GM21390 (cell line): ENCODE data around the gene PGBD1.
A peak's percentile ranks its signal among the peaks of the same experiment; 100 is the strongest.

ENCODE experiments used
- ATAC-seq: cut with Tn5 transposase; IDR thresholded peaks from one replicate; pipeline ENCODE4 v1.9.1; 2021; ENCODE audit not compliant: unreplicated experiment

The PGBD1 gene

DNA sequence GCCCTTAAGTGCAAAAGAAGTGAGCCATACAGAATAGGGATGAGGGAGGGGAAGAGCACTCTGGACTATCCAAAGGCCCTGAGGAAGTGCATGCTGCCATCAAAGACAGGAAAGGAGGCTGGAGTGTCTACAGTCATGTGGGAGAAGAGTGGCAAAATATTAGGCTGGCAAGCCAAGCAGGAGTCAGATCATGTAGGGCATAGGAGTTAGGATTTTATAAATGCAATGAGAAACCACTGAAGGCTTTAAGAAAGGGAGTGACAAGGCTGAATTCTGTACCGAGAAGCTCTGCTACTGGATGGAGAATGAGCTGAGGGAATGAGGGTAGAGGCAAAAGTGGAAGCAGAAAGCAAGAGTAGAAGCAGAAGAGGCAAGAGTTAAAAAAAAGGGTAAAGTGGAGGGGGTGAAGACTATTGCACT, 52.2 kb downstream of the PGBD1 start:
- no peak for ATAC-seq

DNA sequence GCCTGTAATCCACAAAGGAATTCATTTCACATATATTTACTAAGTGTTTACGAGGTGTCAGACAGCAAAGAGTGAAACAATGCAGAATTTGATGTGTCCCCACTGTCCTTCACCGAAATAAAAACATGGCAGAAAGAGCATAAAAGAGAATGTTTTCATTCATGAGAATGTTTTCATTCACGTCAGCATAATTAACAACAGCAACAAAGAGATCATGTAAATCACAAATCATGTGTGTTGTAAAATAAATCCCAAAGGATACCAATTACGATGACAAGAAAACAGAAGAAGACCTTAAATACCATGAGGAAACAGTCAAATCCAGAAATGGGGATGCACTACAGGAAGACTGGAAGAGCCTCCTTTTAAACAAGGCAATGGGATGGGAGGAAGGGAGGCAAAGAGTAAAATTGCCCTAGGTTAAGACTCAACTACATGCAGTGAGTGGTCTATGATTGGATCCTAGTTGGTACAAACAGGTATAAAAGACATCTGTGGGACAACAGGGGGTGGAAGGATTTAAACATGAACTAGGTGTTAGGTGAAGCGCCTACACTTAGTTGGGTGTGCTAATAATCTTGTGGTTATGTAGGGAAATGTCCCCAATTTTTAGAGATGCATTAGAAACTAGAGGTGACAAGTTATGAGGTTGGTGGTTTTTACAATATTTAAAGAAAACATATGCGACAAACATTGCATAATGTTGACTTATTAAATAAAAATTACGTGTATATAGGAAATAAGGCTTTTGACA, 53.1 kb downstream of the PGBD1 start:
- no peak for ATAC-seq

DNA sequence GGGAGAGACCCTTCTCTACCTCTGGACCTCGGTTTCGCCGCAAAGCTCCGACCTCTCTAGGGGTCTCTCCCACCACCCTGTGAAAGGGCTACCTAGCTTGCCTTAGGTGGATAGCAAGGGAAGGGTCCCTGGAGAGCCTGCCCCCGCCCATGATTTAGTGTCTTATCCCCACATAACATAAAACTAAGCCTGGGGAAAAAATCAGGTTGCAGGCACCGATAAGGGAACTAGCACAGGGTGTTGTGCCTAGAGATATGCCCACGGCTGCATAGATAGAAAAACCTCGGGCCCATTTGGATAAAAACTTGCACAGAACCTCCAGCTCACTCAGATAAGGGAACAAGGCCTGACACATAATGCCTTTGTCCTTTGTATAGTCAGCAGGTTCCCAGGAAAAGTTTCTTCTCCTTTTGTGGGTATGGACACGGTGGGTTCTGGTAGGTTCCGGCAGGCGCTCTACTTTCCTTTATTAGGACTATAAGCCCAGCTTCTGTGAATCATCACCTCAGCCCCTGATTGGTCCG, 53.7 kb downstream of the PGBD1 start:
- no peak for ATAC-seq

GRCh38 chr6:28335564-28336283, 54.4 kb downstream of the PGBD1 start, which contains the start of gene ZSCAN31:
Gene ZSCAN31 (minus strand): TSS chr6:28336148. CDS start chr6:28329683, 6,465 bp downstream.
- ATAC-seq = peak; percentile 88

GRCh38 chr6:28336284-28337120, 55.1 kb downstream of the PGBD1 start:
- ATAC-seq = peak; percentile 44

DNA sequence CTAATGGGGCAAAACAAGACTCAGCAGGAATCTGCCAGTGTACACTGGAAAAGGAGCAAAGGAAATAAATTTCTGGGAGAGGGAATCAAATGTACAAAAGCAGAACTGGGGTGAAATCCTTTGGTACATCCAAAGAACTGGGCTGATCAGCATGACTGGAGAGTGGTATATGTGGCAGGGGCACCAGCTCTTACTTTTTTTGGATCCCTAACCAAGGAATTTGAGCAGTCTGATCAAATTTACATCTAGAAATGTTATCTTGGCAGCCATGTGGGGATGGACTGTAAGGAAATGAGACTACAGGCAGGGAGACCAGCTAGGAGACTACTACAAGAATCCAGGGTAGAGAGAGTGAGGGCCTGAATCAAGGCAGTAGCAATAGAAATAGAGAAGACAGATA, 55.7 kb downstream of the PGBD1 start:
- ATAC-seq = no peak

- no peak for ATAC-seq
Observed at GRCh38 chr6:28340310-28341095, 59.1 kb downstream of the PGBD1 start.

DNA sequence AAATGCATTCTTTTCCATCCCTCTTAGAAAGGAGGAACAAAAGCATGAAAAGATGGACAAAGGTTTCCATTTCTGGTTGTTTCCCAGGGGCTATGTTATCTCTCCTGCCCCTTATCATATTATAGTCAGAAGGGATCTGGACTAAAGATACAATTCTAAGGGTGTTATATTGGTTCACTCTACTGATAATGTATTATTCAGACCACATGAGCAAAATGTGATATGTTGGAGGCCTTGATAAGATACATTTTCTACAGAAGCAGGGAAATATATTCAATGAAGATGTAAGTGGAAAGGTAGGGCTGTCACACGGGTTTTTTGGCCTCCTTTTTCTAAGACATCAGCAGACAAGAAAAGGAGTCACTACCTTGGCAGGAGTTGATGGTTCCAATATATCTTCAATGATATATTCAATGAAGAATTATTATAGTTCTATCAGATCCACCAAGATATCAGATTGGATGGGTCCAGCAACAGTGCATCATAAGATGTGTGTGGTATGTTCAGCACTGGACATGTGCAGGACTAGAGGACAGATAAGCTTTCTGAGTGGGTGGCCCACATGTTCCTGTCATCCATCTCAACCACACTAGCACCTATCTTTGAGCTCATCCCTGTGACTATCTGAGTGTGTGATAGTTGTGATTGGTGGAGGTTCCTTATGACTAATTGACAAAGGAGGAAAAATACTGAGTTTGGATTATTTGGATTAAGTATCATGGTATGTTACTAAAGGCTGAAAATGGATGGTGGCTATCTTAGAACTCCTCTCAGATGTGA, 62.7 kb downstream of the PGBD1 start:
- no peak for ATAC-seq

GRCh38 chr6:28345201-28345600, 63.8 kb downstream of the PGBD1 start:
- no peak for ATAC-seq

- no peak for ATAC-seq
Observed at GRCh38 chr6:28347119-28347518, 65.7 kb downstream of the PGBD1 start.

- ATAC-seq = peak; percentile 18
Observed at GRCh38 chr6:28349344-28349891, 68.0 kb downstream of the PGBD1 start.

DNA sequence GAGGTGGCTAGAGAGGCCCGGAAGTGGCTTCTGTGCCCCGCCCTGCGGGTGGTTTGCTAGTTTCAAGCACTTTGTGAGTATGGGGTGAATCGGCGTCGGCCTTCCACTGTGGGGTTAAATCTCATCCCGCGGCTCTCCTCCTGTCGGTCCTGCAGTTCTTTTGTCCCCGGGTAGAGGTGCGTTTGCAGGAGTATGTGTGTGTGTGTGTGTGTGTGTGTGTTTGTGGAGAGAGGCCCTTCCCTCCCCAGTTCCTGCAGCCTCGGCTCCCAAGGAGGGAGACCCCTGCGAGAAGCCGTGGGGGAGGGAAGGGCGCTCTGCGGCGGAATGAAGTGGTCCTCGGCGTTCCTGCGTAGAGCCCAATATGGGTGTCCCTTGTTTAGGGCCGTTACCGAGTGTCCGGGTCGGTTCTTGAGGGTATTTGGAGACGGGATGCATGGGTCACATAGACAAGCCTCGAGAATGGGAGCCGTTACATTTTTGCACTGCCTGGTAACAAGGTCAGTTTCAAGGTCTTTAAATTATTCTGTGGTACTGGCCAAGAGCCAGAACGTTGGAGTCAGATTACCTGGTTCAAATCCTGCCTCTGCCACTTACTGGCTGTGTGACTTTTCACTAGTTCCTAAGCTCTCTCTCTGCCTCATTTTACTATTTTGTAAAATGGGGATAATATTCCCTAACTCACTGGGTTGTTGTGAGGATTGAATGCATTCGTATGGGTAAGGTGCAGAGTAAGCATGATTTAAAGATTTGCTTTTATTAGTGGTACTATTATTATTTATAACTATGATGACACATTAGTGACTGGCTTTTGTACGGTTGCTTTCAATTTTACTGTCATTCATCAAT, 68.7 kb downstream of the PGBD1 start, which contains the start of gene ZKSCAN3:
ZKSCAN3 (plus strand) TSS at position 56 of the 846 bp plus-strand sequence. CDS start 9,640 bp downstream, outside the sequence.
- peak; percentile 99 for ATAC-seq

GRCh38 chr6:28351087-28351486, 69.7 kb downstream of the PGBD1 start:
- no peak for ATAC-seq

GRCh38 chr6:28351493-28351925, 70.1 kb downstream of the PGBD1 start:
- ATAC-seq = no peak
